ENCODE data around the gene CCDC141. TPM values are rescaled to one million over a fixed set of nuclear protein-coding genes. Genes with fewer than 3 reads are reported as not detected.

CCDC141 gene
- total RNA-seq, 1 experiment from 2014 or later: 0.30 TPM

GRCh38 chr2:178917555-178917954 is 132.4 kb downstream of the CCDC141 start:
- POLR2A ChIA-PET: no interaction called here
- no peaks in the 10 kb centered on the region for H3K79me2 ChIP-seq (ENCODE audit: insufficient read depth, low read length)
- intact Hi-C loops (cut with micrococcal nuclease): no loop called here
- H3K27ac ChIP-seq (ENCODE audit: low read depth, low read length): no peak overlapping the region
- H3K9me3 ChIP-seq (ENCODE audit: control insufficient read depth in 1 of 2, insufficient read depth in 1 of 2, low read depth in 1 of 2, low read length in 2 of 2): no peaks in the 10 kb centered on the region
- no peaks in the 10 kb centered on the region for H4K20me1 ChIP-seq (ENCODE audit: insufficient read depth)
- RAD21 ChIA-PET (ENCODE audit: low non-redundant PET in 1 of 2, low total read pairs in 2 of 2, uncharacterized antibody in 2 of 2, unreplicated experiment in 2 of 2): no interaction called here
- H3K4me1 ChIP-seq (ENCODE audit: control insufficient read depth in 1 of 2, insufficient read depth in 2 of 2, low read length in 2 of 2): no peaks in the 10 kb centered on the region
- no peak overlapping the region for H3K4me2 ChIP-seq (ENCODE audit: low read length)
- H3K9ac ChIP-seq (ENCODE audit: low read length): no peak overlapping the region
- DNase-seq (ENCODE audit: low read depth, low spot score) (no peak), ATAC-seq (no peak)
- no TSS peak for BruUV-seq (replicated peaks)
- no peaks in the 10 kb centered on the region for H3K27me3 ChIP-seq (ENCODE audit: insufficient read depth, low read length)
- CTCF ChIA-PET: no interaction called here
- no peak overlapping the region for H3K4me3 ChIP-seq (replicated peaks in 1 of 2; ENCODE audit: low read depth in 1 of 2, low read length in 2 of 2)
- H2AFZ ChIP-seq (ENCODE audit: low read depth, low read length, poor library complexity, severe bottlenecking): no peak overlapping the region
- H3K36me3 ChIP-seq (ENCODE audit: control insufficient read depth in 1 of 2, insufficient read depth in 2 of 2, low read length in 2 of 2): no peaks in the 10 kb centered on the region
- H3K9me2 ChIP-seq (ENCODE audit: insufficient read depth): no peaks in the 10 kb centered on the region
- TF ChIP-seq EZH2 (IDR thresholded peaks at IDR 0.05): no peak
- TF ChIP-seq FOSL1 (IDR thresholded peaks at IDR 0.05; ENCODE audit: low read depth): no peak
- TF ChIP-seq ZNF274 (IDR thresholded peaks at IDR 0.05; ENCODE audit: low read depth, low read length): no peak
- TF ChIP-seq SIN3A (IDR thresholded peaks at IDR 0.05; ENCODE audit: low read depth): no peak
- TF ChIP-seq CEBPB (IDR thresholded peaks at IDR 0.05; ENCODE audit: low read depth): no peak
- TF ChIP-seq TCF7L2 (IDR thresholded peaks at IDR 0.05; ENCODE audit: borderline replicate concordance, extremely low read depth, insufficient read depth, insufficient read length): no peak
- TF ChIP-seq, protein P1, sequence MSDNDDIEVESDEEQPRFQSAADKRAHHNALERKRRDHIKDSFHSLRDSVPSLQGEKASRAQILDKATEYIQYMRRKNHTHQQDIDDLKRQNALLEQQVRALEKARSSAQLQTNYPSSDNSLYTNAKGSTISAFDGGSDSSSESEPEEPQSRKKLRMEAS (IDR thresholded peaks at IDR 0.05): no peak
- TF ChIP-seq ZBTB33 (IDR thresholded peaks at IDR 0.05; ENCODE audit: extremely low read depth, insufficient replicate concordance, low read length): no peak
- no peak for TF ChIP-seq ELF1 (IDR thresholded peaks at IDR 0.05; ENCODE audit: borderline replicate concordance, low read depth)
- TF ChIP-seq POLR2A (IDR thresholded peaks at IDR 0.05; ENCODE audit: borderline replicate concordance, extremely low read depth, insufficient read depth, insufficient read length): no peak
- no peak for TF ChIP-seq ZFX (IDR thresholded peaks at IDR 0.05)
- TF ChIP-seq, protein P2, sequence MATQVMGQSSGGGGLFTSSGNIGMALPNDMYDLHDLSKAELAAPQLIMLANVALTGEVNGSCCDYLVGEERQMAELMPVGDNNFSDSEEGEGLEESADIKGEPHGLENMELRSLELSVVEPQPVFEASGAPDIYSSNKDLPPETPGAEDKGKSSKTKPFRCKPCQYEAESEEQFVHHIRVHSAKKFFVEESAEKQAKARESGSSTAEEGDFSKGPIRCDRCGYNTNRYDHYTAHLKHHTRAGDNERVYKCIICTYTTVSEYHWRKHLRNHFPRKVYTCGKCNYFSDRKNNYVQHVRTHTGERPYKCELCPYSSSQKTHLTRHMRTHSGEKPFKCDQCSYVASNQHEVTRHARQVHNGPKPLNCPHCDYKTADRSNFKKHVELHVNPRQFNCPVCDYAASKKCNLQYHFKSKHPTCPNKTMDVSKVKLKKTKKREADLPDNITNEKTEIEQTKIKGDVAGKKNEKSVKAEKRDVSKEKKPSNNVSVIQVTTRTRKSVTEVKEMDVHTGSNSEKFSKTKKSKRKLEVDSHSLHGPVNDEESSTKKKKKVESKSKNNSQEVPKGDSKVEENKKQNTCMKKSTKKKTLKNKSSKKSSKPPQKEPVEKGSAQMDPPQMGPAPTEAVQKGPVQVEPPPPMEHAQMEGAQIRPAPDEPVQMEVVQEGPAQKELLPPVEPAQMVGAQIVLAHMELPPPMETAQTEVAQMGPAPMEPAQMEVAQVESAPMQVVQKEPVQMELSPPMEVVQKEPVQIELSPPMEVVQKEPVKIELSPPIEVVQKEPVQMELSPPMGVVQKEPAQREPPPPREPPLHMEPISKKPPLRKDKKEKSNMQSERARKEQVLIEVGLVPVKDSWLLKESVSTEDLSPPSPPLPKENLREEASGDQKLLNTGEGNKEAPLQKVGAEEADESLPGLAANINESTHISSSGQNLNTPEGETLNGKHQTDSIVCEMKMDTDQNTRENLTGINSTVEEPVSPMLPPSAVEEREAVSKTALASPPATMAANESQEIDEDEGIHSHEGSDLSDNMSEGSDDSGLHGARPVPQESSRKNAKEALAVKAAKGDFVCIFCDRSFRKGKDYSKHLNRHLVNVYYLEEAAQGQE (IDR thresholded peaks at IDR 0.05; ENCODE audit: low read depth): no peak
- TF ChIP-seq POLR2AphosphoS5 (IDR thresholded peaks at IDR 0.05; ENCODE audit: low read depth, low read length): no peak

Measured in HCT116 (cell line).